Measurements from ENCODE around the gene TARBP2.

Gene TARBP2

DNA sequence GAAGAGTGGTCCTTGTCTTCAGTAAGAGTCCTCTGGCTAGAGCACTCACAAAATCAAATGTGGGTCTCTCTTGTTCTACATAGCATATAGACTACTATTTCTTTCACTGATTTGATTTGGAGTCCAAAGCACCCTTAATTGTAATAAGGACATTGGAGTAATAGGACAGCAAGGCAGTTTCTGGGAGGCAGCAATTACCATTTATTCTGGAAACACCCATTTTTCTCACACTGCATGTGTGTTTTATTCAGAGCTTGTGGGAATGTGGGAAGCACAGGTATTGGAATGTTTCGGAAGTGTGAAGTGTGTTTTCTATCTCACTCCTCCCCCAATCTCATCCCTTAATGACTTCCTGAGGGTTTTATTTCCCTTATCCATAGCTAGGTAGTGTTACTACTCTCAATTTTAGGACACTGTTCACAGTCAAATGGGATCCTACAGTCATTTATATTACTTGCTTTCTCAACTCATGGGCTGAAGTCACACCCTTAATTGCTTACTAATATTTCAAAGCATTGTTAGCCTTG, 29.0 kb upstream of the TARBP2 start:
- TF ChIP-seq CTCF (IDR thresholded peaks at IDR 0.05; ENCODE audit: low read depth, low read length), result no peak
- H3K4me3 ChIP-seq (replicated peaks in 1 of 2; ENCODE audit: low read depth in 2 of 2, low read length in 2 of 2), result no peak overlapping the region
- no peak for DNase-seq (ENCODE audit: low read depth in 2 of 2)

DNA sequence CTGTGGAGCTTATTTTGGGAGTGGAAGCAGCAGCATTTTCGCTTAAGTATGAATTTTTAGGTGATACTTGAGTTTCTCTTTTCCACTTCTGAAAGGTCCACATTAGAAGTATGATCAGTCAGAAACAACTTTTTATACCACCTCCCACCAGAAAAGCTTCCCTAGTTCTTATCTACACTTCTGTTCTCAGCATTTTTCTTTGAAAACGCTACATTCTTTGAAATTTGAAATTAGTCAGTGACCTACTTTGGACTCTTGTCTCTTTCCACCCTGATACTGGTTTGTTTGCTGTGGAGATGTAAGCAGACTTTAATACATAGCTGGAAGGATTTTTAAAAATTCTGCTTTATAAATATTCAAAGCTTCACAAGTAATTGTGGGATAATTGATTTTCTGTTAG, 27.0 kb upstream of the TARBP2 start:
- H3K4me3 ChIP-seq (replicated peaks in 1 of 2; ENCODE audit: low read depth in 2 of 2, low read length in 2 of 2), result no peak overlapping the region
- TF ChIP-seq CTCF (IDR thresholded peaks at IDR 0.05; ENCODE audit: low read depth, low read length), result no peak
- DNase-seq (ENCODE audit: low read depth in 2 of 2), result no peak

- no peak for TF ChIP-seq CTCF (IDR thresholded peaks at IDR 0.05; ENCODE audit: low read depth, low read length)
- H3K4me3 ChIP-seq (replicated peaks in 1 of 2; ENCODE audit: low read depth in 2 of 2, low read length in 2 of 2), result no peak overlapping the region
- no peak for DNase-seq (ENCODE audit: low read depth in 2 of 2)
These were observed 26.3 kb upstream of the TARBP2 start for GRCh38 chr12:53474819-53475218.

- peak; percentile 43 to 52 for DNase-seq (ENCODE audit: low read depth in 2 of 2)
- no peak overlapping the region for H3K4me3 ChIP-seq (replicated peaks in 1 of 2; ENCODE audit: low read depth in 2 of 2, low read length in 2 of 2)
- TF ChIP-seq CTCF (IDR thresholded peaks at IDR 0.05; ENCODE audit: low read depth, low read length), result peak; percentile 28
These were observed 24.3 kb upstream of the TARBP2 start for GRCh38 chr12:53476769-53477209.

- no peak for TF ChIP-seq CTCF (IDR thresholded peaks at IDR 0.05; ENCODE audit: low read depth, low read length)
- H3K4me3 ChIP-seq (replicated peaks in 1 of 2; ENCODE audit: low read depth in 2 of 2, low read length in 2 of 2), result no peak overlapping the region
- DNase-seq (ENCODE audit: low read depth in 2 of 2), result peak in 1 of 2 donors; percentile 58
These were observed 22.2 kb upstream of the TARBP2 start for GRCh38 chr12:53478865-53479264.

GRCh38 chr12:53479331-53479730, 21.8 kb upstream of the TARBP2 start:
- DNase-seq (ENCODE audit: low read depth in 2 of 2), result no peak
- no peak for TF ChIP-seq CTCF (IDR thresholded peaks at IDR 0.05; ENCODE audit: low read depth, low read length)
- H3K4me3 ChIP-seq (replicated peaks in 1 of 2; ENCODE audit: low read depth in 2 of 2, low read length in 2 of 2), result no peak overlapping the region

All from cardiac fibroblast (primary cell).